Caco-2 (cell line): ENCODE results near the gene CSMD2. TPM values are rescaled to one million over a fixed set of nuclear protein-coding genes. Genes with fewer than 3 reads are reported as not detected.

Source experiments
- BruUV-seq: library from RNA; stranded (reverse); fragments of 400-500 nt; replicated peaks from 2 replicates; lab custom pipeline; 2021; lab: Mats Ljungman, UMichigan
- CTCF ChIA-PET: fragments of 300-600 bp; sonication (Branson Sonifier 250); formaldehyde crosslinking; loops from one replicate; lab custom pipeline; 2022; ENCODE audit warnings: antibody characterized with exemption; lab: Charles Lee
- POLR2A ChIA-PET: fragments of 300-600 bp; sonication (Branson Sonifier 250); formaldehyde crosslinking; loops from one replicate; lab custom pipeline; 2022; ENCODE audit warnings: antibody characterized with exemption; lab: Charles Lee
- DNase-seq, 2 experiments: peaks; one replicate each; pipeline versions ENCODE4 v3.0.0 to v3.0.0-alpha.2; 2020 to 2022
- H3K27me3 ChIP-seq: replicated peaks from 2 replicates; pipeline ENCODE4 v1.6.0; 2011; ENCODE audit warnings: low read length; ENCODE audit not compliant: control insufficient read depth, insufficient read depth
- H3K36me3 ChIP-seq: 2 replicates; pipeline ENCODE4 v1.5.1; 2011; ENCODE audit warnings: low read length; ENCODE audit not compliant: control insufficient read depth, insufficient read depth
- H3K4me1 ChIP-seq: fragments of 250-450 bp; sonication (Bioruptor Pico); 2 replicates; pipeline ENCODE4 v1.5.1; 2020; ENCODE audit warnings: mild to moderate bottlenecking
- H3K4me3 ChIP-seq: 2 replicates; pipeline ENCODE4 v1.5.1; 2011; ENCODE audit warnings: low read depth, mild to moderate bottlenecking, control low read depth, low read length
- H3K9me3 ChIP-seq: fragments of 250-450 bp; sonication (Bioruptor Pico); 2 replicates; pipeline ENCODE4 v1.5.1; 2020; ENCODE audit warnings: mild to moderate bottlenecking, moderate library complexity
- H3K27ac Mint-ChIP-seq: one replicate; pipeline ENCODE4 v1.8.0; 2022; ENCODE audit warnings: mixed read lengths; ENCODE audit not compliant: unreplicated experiment
- H3K27me3 Mint-ChIP-seq: one replicate; pipeline ENCODE4 v1.8.0; 2022; ENCODE audit warnings: mixed read lengths; ENCODE audit not compliant: insufficient read depth, unreplicated experiment
- H3K36me3 Mint-ChIP-seq: one replicate; pipeline ENCODE4 v1.8.0; 2022; ENCODE audit warnings: mild to moderate bottlenecking, mixed read lengths; ENCODE audit not compliant: insufficient read depth, unreplicated experiment
- H3K4me1 Mint-ChIP-seq: one replicate; pipeline ENCODE4 v1.8.0; 2022; ENCODE audit warnings: low read depth, mixed read lengths; ENCODE audit not compliant: unreplicated experiment
- H3K4me3 Mint-ChIP-seq: one replicate; pipeline ENCODE4 v1.8.0; 2022; ENCODE audit warnings: mild to moderate bottlenecking, moderate library complexity, mixed read lengths; ENCODE audit not compliant: unreplicated experiment
- H3K9me3 Mint-ChIP-seq: one replicate; pipeline ENCODE4 v1.8.0; 2022; ENCODE audit warnings: mixed read lengths; ENCODE audit not compliant: unreplicated experiment
- CTCF ChIP-seq, 2 experiments: fragments of 200-600 bp in 1 of 2; IDR thresholded peaks; 1 replicate in 1 of 2; 2 replicates in 1 of 2; pipeline versions ENCODE4 v1.5.1 to v1.8.0; 2011 to 2022; ENCODE audit warnings: antibody characterized with exemption in 1 of 2, control low read depth in 1 of 2, inconsistent platforms in 1 of 2, low read depth in 1 of 2, low read length in 1 of 2, mild to moderate bottlenecking in 1 of 2, moderate library complexity in 1 of 2; ENCODE audit not compliant: insufficient read depth in 1 of 2, severe bottlenecking in 1 of 2, unreplicated experiment in 1 of 2
- intact Hi-C: fragments of 100-400 bp; cut with micrococcal nuclease; formaldehyde crosslinking; loops from one replicate; pipeline ENCODE4 v1.10.0; 2022; ENCODE audit not compliant: unreplicated experiment
- total RNA-seq: library from RNA; stranded (reverse); gene quantifications from 2 replicates; pipeline ENCODE4 v1.2.3, GENCODE V29; 2022

The CSMD2 gene
- total RNA-seq, 1 experiment from 2014 or later = not detected

GRCh38 chr1:33535334-33535733 is 629.7 kb downstream of the CSMD2 start:
- intact Hi-C loops = no loop called here
- Mint-ChIP-seq H3K36me3 (no peaks in the 10 kb centered on the region), H3K4me3 (no peak overlapping the region), H3K27ac (no peak overlapping the region), H3K9me3 (no peaks in the 10 kb centered on the region), H3K27me3 (peaks cover 13% of the 10 kb centered on the region), H3K4me1 (no peaks in the 10 kb centered on the region)
- H3K27me3 ChIP-seq = no peaks in the 10 kb centered on the region
- TF ChIP-seq CTCF (IDR thresholded peaks at IDR 0.05; ENCODE audit: insufficient read depth in 1 of 2, low read depth in 1 of 2, low read length in 1 of 2, severe bottlenecking in 1 of 2, unreplicated experiment in 1 of 2) = no peak
- no peaks in the 10 kb centered on the region for H3K4me1 ChIP-seq
- H3K9me3 ChIP-seq = no peaks in the 10 kb centered on the region
- no peak overlapping the region for H3K4me3 ChIP-seq
- H3K36me3 ChIP-seq = no peaks in the 10 kb centered on the region
- no TSS peak for BruUV-seq
- ChIA-PET POLR2A (no interaction called here), CTCF (no interaction called here)
- no peak for DNase-seq

- CTCF ChIA-PET = no interaction called here
- intact Hi-C loops = no loop called here
- POLR2A ChIA-PET = no interaction called here
- Mint-ChIP-seq H3K9me3 (no peaks in the 10 kb centered on the region), H3K4me1 (no peaks in the 10 kb centered on the region), H3K36me3 (no peaks in the 10 kb centered on the region), H3K27ac (no peak overlapping the region), H3K27me3 (peaks cover 13% of the 10 kb centered on the region), H3K4me3 (no peak overlapping the region)
- Histone ChIP-seq H3K27me3 (no peaks in the 10 kb centered on the region), H3K4me1 (no peaks in the 10 kb centered on the region), H3K4me3 (no peak overlapping the region), H3K36me3 (no peaks in the 10 kb centered on the region), H3K9me3 (no peaks in the 10 kb centered on the region)
- no peak for DNase-seq
- no TSS peak for BruUV-seq
- no peak for TF ChIP-seq CTCF (IDR thresholded peaks at IDR 0.05; ENCODE audit: insufficient read depth in 1 of 2, low read depth in 1 of 2, low read length in 1 of 2, severe bottlenecking in 1 of 2, unreplicated experiment in 1 of 2)
Measured at GRCh38 chr1:33532936-33533335, 632.1 kb downstream of the CSMD2 start.

GRCh38 chr1:33532250-33532649 is 632.8 kb downstream of the CSMD2 start:
- TF ChIP-seq CTCF (IDR thresholded peaks at IDR 0.05; ENCODE audit: insufficient read depth in 1 of 2, low read depth in 1 of 2, low read length in 1 of 2, severe bottlenecking in 1 of 2, unreplicated experiment in 1 of 2) = no peak
- DNase-seq = no peak
- no peak overlapping the region for H3K4me3 Mint-ChIP-seq
- no peak overlapping the region for H3K27ac Mint-ChIP-seq
- Histone ChIP-seq H3K4me3 (no peak overlapping the region), H3K36me3 (no peaks in the 10 kb centered on the region), H3K4me1 (no peaks in the 10 kb centered on the region), H3K27me3 (no peaks in the 10 kb centered on the region), H3K9me3 (no peaks in the 10 kb centered on the region)
- H3K9me3 Mint-ChIP-seq = no peaks in the 10 kb centered on the region
- no peaks in the 10 kb centered on the region for H3K36me3 Mint-ChIP-seq
- intact Hi-C loops = no loop called here
- BruUV-seq = no TSS peak
- peaks cover 13% of the 10 kb centered on the region for H3K27me3 Mint-ChIP-seq
- no peaks in the 10 kb centered on the region for H3K4me1 Mint-ChIP-seq
- ChIA-PET POLR2A (no interaction called here), CTCF (no interaction called here)
